ENCODE measurements around the gene ADGRG4.

ADGRG4 gene

GRCh38 chrX:136292656-136293055, 8.1 kb upstream of the ADGRG4 start:
- no peak for DNase-seq (ENCODE audit: low spot score)

- no peak for DNase-seq (ENCODE audit: low spot score)
These were observed 5.4 kb upstream of the ADGRG4 start for GRCh38 chrX:136295380-136295779.

GRCh38 chrX:136303041-136303440, 2.3 kb downstream of the ADGRG4 start:
- DNase-seq (ENCODE audit: low spot score): no peak

- DNase-seq (ENCODE audit: low spot score): no peak
These were observed 3.7 kb downstream of the ADGRG4 start for GRCh38 chrX:136304493-136304892.

- no peak for DNase-seq (ENCODE audit: low spot score)
These were observed 5.4 kb downstream of the ADGRG4 start for GRCh38 chrX:136306182-136306581.

GRCh38 chrX:136307471-136307870, 6.7 kb downstream of the ADGRG4 start:
- no peak for DNase-seq (ENCODE audit: low spot score)

- DNase-seq (ENCODE audit: low spot score): no peak
These were observed 9.6 kb downstream of the ADGRG4 start for GRCh38 chrX:136310411-136310810.

- DNase-seq (ENCODE audit: low spot score): no peak
These were observed 17.4 kb downstream of the ADGRG4 start for GRCh38 chrX:136318156-136318555.

GRCh38 chrX:136318895-136319597, 18.3 kb downstream of the ADGRG4 start:
- DNase-seq (ENCODE audit: low spot score): no peak

GRCh38 chrX:136319600-136319999, 18.8 kb downstream of the ADGRG4 start:
- DNase-seq (ENCODE audit: low spot score): no peak

GRCh38 chrX:136321532-136321931, 20.8 kb downstream of the ADGRG4 start:
- DNase-seq (ENCODE audit: low spot score): no peak

GRCh38 chrX:136322064-136322463, 21.3 kb downstream of the ADGRG4 start:
- DNase-seq (ENCODE audit: low spot score): no peak

GRCh38 chrX:136325377-136325776, 24.6 kb downstream of the ADGRG4 start:
- DNase-seq (ENCODE audit: low spot score): no peak

- no peak for DNase-seq (ENCODE audit: low spot score)
These were observed 28.2 kb downstream of the ADGRG4 start for GRCh38 chrX:136328933-136329332.

- DNase-seq (ENCODE audit: low spot score): no peak
These were observed 35.9 kb downstream of the ADGRG4 start for GRCh38 chrX:136336623-136337022.

GRCh38 chrX:136339702-136340101, 38.9 kb downstream of the ADGRG4 start:
- DNase-seq (ENCODE audit: low spot score): no peak

- no peak for DNase-seq (ENCODE audit: low spot score)
These were observed 43.6 kb downstream of the ADGRG4 start for GRCh38 chrX:136344320-136344719.

- DNase-seq (ENCODE audit: low spot score): no peak
These were observed 45.7 kb downstream of the ADGRG4 start for GRCh38 chrX:136346506-136346905.

GRCh38 chrX:136347706-136348105, 46.9 kb downstream of the ADGRG4 start:
- DNase-seq (ENCODE audit: low spot score): no peak

GRCh38 chrX:136353526-136354093, 52.8 kb downstream of the ADGRG4 start:
- DNase-seq (ENCODE audit: low spot score): no peak

- DNase-seq (ENCODE audit: low spot score): no peak
These were observed 53.4 kb downstream of the ADGRG4 start for GRCh38 chrX:136354201-136354600.

- DNase-seq (ENCODE audit: low spot score): no peak
These were observed 68.6 kb downstream of the ADGRG4 start for GRCh38 chrX:136369377-136369776.

GRCh38 chrX:136376713-136377112, 76.0 kb downstream of the ADGRG4 start:
- no peak for DNase-seq (ENCODE audit: low spot score)
